Activated B cell treated with CpG ODN at 0.5 μM for 24 hours (primary cell): Measurements from ENCODE around the gene BASP1. TPM values are rescaled to one million over a fixed set of nuclear protein-coding genes. Genes with fewer than 3 reads are reported as not detected.

Experiments
- ATAC-seq: fragments of 200-7000 bp; cut with Tn5 transposase; one replicate; pipeline ENCODE4 v1.10.0; 2021; ENCODE audit warnings: low read depth, mild to moderate bottlenecking, moderate library complexity
- CTCF ChIA-PET: fragments of 350-600 bp; sonication (Branson Sonifier 250); formaldehyde crosslinking; loops from one replicate; lab custom pipeline; 2021; ENCODE audit warnings: antibody characterized with exemption; lab: Charles Lee
- POLR2A ChIA-PET: fragments of 350-600 bp; sonication (Branson Sonifier 250); formaldehyde crosslinking; loops from one replicate; lab custom pipeline; 2021; ENCODE audit warnings: antibody characterized with exemption; lab: Charles Lee
- DNase-seq: peaks from one replicate; pipeline ENCODE4 v3.0.0; 2022
- H3K27ac Mint-ChIP-seq: one replicate; pipeline ENCODE4 v1.8.0; 2020; ENCODE audit warnings: mixed read lengths
- H3K27me3 Mint-ChIP-seq: one replicate; pipeline ENCODE4 v1.8.0; 2021; ENCODE audit warnings: mixed read lengths
- H3K36me3 Mint-ChIP-seq: one replicate; pipeline ENCODE4 v1.8.0; 2021; ENCODE audit warnings: low read depth, mixed read lengths
- H3K4me1 Mint-ChIP-seq: one replicate; pipeline ENCODE4 v1.8.0; 2021; ENCODE audit warnings: mixed read lengths
- H3K4me3 Mint-ChIP-seq: one replicate; pipeline ENCODE4 v1.8.0; 2020; ENCODE audit warnings: mild to moderate bottlenecking, mixed read lengths
- H3K9me3 Mint-ChIP-seq: one replicate; pipeline ENCODE4 v1.8.0; 2020; ENCODE audit warnings: mixed read lengths
- intact Hi-C: fragments of 100-400 bp; cut with micrococcal nuclease; formaldehyde crosslinking; loops from one replicate; pipeline ENCODE4 v1.15.1; 2024
- total RNA-seq: library from RNA; stranded (reverse); gene quantifications from 2 replicates; pipeline ENCODE4 v1.2.3, GENCODE V29; 2022
- TF ChIP-seq, protein P1 (sequence below): fragments of 200-600 bp; IDR thresholded peaks from one replicate; pipeline ENCODE4 v1.8.0; 2022; ENCODE audit warnings: antibody characterized with exemption, mild to moderate bottlenecking

Gene BASP1
- total RNA-seq, 1 donor from 2014 or later = 316 TPM

DNA sequence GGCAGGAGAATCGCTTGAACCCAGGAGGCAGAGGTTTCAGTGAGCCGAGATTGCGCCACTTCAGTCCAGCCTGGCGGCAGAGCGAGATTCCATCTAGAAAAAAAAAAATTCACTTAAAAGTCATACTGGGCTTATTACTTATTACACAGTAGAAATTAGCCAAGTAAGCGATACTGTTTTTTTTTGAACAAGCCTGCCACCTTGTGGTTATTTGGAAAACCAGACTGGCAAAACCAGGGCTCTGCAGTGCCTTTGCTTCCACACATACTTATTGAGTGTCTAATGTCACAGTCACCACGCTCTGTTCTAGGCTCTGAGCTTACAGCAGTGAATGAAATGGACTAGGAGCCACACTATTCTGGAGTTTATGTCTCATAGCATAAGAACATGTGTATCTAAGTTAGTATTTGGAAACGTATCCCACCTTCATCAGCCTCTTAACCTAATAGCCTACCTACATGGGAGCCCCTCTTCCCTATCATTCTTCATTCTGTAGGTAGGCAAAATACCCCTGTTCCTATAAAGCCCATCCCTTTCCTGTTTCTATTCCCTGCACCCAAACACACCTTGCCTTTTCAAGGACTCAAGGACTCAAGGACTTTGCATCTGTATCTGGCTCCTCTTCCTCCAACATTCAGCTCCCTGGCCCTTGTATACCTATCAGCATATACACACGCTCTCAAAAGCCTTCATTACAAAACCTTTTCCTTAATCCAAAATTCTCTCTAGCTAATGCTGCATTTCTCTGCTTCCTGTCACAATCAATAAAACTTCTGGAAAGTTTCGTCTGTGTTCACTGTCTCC is 13.9 kb upstream of the BASP1 start:
- peaks cover under 1% of the 10 kb centered on the region for H3K9me3 Mint-ChIP-seq
- TF ChIP-seq, protein P1, sequence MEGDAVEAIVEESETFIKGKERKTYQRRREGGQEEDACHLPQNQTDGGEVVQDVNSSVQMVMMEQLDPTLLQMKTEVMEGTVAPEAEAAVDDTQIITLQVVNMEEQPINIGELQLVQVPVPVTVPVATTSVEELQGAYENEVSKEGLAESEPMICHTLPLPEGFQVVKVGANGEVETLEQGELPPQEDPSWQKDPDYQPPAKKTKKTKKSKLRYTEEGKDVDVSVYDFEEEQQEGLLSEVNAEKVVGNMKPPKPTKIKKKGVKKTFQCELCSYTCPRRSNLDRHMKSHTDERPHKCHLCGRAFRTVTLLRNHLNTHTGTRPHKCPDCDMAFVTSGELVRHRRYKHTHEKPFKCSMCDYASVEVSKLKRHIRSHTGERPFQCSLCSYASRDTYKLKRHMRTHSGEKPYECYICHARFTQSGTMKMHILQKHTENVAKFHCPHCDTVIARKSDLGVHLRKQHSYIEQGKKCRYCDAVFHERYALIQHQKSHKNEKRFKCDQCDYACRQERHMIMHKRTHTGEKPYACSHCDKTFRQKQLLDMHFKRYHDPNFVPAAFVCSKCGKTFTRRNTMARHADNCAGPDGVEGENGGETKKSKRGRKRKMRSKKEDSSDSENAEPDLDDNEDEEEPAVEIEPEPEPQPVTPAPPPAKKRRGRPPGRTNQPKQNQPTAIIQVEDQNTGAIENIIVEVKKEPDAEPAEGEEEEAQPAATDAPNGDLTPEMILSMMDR = no peak
- no peaks in the 10 kb centered on the region for H3K36me3 Mint-ChIP-seq
- POLR2A ChIA-PET = no interaction called here
- intact Hi-C loops = loop anchor here (1.0 kb wide), 1 partner anchor 412 kb away; no protein-coding TSS in a partner anchor
- DNase-seq (no peak), ATAC-seq (peak; percentile 72)
- no peak overlapping the region for H3K27ac Mint-ChIP-seq
- H3K4me1 Mint-ChIP-seq = no peaks in the 10 kb centered on the region
- CTCF ChIA-PET = interaction anchor here (1.0 to 5.0 kb wide), 4 partner anchors 12 to 1129 kb away, joined by 3 to 30 read pairs (median 12); no protein-coding TSS in a partner anchor
- H3K27me3 Mint-ChIP-seq = no peaks in the 10 kb centered on the region
- H3K4me3 Mint-ChIP-seq = no peak overlapping the region

DNA sequence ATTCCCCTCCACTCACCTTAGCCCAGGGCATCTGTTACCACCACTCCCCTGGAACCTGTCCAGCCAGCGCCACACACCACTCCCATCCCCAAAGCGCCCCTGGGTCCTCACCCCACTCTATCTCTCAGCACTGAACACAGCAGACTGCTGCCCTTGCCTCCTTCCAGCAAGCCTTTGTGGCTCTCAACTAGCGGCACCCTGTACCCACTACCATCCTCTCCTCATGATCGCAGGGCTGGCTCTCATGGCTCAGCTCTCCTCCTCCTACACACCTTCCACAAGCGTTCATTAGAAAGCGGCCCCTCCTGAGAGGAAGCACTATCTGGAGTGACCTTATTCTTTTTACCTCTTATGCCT is 13.3 kb upstream of the BASP1 start:
- intact Hi-C loops = no loop called here
- Mint-ChIP-seq H3K4me1 (no peaks in the 10 kb centered on the region), H3K36me3 (no peaks in the 10 kb centered on the region), H3K27me3 (no peaks in the 10 kb centered on the region), H3K4me3 (no peak overlapping the region), H3K9me3 (no peaks in the 10 kb centered on the region), H3K27ac (no peak overlapping the region)
- DNase-seq (no peak), ATAC-seq (no peak)
- TF ChIP-seq, protein P1 = no peak
- ChIA-PET CTCF (interaction anchor here (1.0 to 5.0 kb wide), 4 partner anchors 11 to 1128 kb away, joined by 3 to 30 read pairs (median 12); no protein-coding TSS in a partner anchor), POLR2A (no interaction called here)

DNA sequence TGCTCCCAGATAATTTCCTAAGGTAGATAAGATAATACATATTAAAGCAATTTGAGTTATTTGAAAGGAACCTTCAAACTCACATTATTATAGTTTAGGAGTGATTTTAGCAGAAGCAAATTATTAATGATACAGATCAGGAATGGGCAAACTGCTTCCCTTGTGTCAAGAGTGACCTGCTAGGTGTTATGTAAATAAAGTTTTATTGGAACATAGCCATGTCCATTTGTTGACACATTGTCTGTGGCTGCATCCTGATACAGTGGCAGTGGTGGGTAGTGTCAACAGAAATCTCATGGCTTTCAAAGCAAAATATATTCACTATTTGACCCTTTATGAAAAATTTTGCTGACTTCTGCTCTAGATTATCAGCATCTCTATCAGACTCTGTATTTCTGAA is 11.4 kb upstream of the BASP1 start:
- H3K4me1 Mint-ChIP-seq = no peaks in the 10 kb centered on the region
- CTCF ChIA-PET = interaction anchor here (5.0 kb wide), 1 partner anchor 9 kb away, joined by 30 read pairs; no protein-coding TSS in a partner anchor

DNA sequence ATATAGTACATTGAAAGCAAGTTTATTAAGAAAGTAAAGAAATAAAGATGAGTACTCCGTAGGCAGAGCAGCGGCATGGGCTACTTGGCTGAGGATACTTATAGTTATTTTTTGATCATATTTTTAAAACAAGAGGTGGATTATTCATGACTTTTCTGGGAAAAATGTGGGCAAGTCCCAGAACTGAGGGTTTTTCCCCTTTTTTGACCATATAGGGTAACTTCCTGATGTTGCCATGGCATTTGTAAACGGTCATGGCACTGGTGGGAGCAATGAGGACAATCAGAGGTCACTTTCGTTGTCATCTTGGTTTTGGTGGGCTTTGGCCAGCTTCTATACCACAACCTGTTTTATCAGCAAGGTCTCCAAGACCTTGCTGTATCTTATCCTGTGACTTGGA is 5.2 kb upstream of the BASP1 start:
- ATAC-seq (no peak), DNase-seq (no peak)
- TF ChIP-seq, protein P1 = no peak
- POLR2A ChIA-PET = no interaction called here
- intact Hi-C loops = loop anchor here (5.0 to 10.0 kb wide), 4 partner anchors 275 to 803 kb away; partner anchors contain the start of gene MYO10
- H3K4me1 Mint-ChIP-seq = peaks cover 34% of the 10 kb centered on the region
- no peaks in the 10 kb centered on the region for H3K9me3 Mint-ChIP-seq
- H3K27ac Mint-ChIP-seq = no peak overlapping the region
- H3K36me3 Mint-ChIP-seq = peaks cover 6% of the 10 kb centered on the region
- H3K27me3 Mint-ChIP-seq = no peaks in the 10 kb centered on the region
- CTCF ChIA-PET = no interaction called here
- no peak overlapping the region for H3K4me3 Mint-ChIP-seq

More for the DNA sequence above, 11.4 kb upstream of the BASP1 start:
- Mint-ChIP-seq H3K27me3 (no peaks in the 10 kb centered on the region), H3K9me3 (no peaks in the 10 kb centered on the region), H3K27ac (no peak overlapping the region), H3K4me3 (no peak overlapping the region), H3K36me3 (no peaks in the 10 kb centered on the region)
- ATAC-seq (no peak), DNase-seq (no peak)
- POLR2A ChIA-PET = interaction anchor here (0.7 kb wide), 2 partner anchors 604 to 813 kb away, joined by 3 to 9 read pairs; no protein-coding TSS in a partner anchor
- intact Hi-C loops = no loop called here
- TF ChIP-seq, protein P1 = no peak

DNA sequence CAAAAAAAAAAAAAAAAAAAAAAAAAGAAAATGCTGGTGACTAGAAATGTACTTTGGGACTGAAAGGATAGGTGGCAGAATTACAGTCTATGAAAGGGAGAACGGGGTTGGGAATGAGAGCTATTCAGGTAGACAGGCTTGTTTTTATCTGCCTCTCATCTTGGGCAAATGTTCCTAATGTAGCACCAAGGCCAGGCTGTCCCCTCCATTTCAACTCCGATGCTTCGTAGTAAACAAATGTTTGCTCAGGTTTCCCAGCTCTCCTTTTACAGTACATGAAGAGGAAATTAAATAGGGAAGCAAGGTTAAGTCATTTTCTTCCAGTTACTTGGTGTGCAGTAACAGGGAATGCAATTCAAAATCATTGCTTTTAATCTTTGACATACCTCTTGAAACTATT is 4.4 kb upstream of the BASP1 start:
- H3K36me3 Mint-ChIP-seq = peaks cover 6% of the 10 kb centered on the region
- H3K27ac Mint-ChIP-seq = no peak overlapping the region

More for the DNA sequence above, 4.4 kb upstream of the BASP1 start:
- H3K27me3 Mint-ChIP-seq = no peaks in the 10 kb centered on the region
- TF ChIP-seq, protein P1 = no peak
- ChIA-PET CTCF (interaction anchor here (4.6 kb wide), 1 partner anchor 1103 kb away, joined by 34 read pairs; no protein-coding TSS in a partner anchor), POLR2A (no interaction called here)
- intact Hi-C loops = loop anchor here (5.0 to 10.0 kb wide), 4 partner anchors 276 to 802 kb away; partner anchors contain the start of gene MYO10
- peaks cover 34% of the 10 kb centered on the region for H3K4me1 Mint-ChIP-seq
- ATAC-seq = no peak
- DNase-seq = no peak
- no peaks in the 10 kb centered on the region for H3K9me3 Mint-ChIP-seq
- H3K4me3 Mint-ChIP-seq = no peak overlapping the region
